Fibroblast of villous mesenchyme (primary cell): ENCODE measurements around the gene AUTS2. TPM values are rescaled to one million over a fixed set of nuclear protein-coding genes. Genes with fewer than 3 reads are reported as not detected.

ENCODE experiments used
- DNase-seq: peaks from one replicate; pipeline ENCODE4 v3.0.0-alpha.2; 2010; ENCODE audit warnings: low read depth
- H3K4me3 ChIP-seq: 2 replicates; pipeline ENCODE4 v1.5.1; 2011; ENCODE audit warnings: low read depth, mild to moderate bottlenecking, low read length
- total RNA-seq: library from RNA; depleted of rRNA; stranded (reverse); fragments of >200 nt; gene quantifications from 2 replicates; pipeline ENCODE4 v1.2.3, GENCODE V29; 2012
- TF ChIP-seq, protein P1 (sequence below): IDR thresholded peaks from 2 replicates; pipeline ENCODE4 v1.5.1; 2012; ENCODE audit warnings: low read depth, mild to moderate bottlenecking, low read length; ENCODE audit not compliant: insufficient read depth

The AUTS2 gene
- total RNA-seq, 1 donor = 3.9 TPM

DNA sequence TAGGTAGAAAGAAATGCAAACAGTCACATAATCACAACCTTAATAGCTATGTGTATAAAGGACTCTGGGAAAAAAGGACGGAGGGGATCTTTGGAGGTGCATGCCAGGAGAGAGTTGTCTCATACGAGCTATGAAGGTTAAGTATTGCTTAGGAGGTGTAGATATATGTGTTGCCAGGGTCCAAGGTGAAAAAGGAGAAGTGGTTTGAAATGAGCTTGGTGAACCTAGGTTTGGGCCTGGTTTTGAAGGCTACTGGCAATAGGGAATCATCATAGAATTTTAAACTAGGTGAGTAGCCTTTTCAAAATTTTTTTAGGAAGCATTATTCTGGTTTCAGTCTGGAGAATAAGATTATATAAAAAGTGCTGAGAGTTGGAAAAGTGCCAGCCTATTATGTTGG lies 336.8 kb downstream of the AUTS2 start:
- no peak overlapping the region for H3K4me3 ChIP-seq
- no peak for DNase-seq
- TF ChIP-seq, protein P1, sequence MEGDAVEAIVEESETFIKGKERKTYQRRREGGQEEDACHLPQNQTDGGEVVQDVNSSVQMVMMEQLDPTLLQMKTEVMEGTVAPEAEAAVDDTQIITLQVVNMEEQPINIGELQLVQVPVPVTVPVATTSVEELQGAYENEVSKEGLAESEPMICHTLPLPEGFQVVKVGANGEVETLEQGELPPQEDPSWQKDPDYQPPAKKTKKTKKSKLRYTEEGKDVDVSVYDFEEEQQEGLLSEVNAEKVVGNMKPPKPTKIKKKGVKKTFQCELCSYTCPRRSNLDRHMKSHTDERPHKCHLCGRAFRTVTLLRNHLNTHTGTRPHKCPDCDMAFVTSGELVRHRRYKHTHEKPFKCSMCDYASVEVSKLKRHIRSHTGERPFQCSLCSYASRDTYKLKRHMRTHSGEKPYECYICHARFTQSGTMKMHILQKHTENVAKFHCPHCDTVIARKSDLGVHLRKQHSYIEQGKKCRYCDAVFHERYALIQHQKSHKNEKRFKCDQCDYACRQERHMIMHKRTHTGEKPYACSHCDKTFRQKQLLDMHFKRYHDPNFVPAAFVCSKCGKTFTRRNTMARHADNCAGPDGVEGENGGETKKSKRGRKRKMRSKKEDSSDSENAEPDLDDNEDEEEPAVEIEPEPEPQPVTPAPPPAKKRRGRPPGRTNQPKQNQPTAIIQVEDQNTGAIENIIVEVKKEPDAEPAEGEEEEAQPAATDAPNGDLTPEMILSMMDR = no peak

DNA sequence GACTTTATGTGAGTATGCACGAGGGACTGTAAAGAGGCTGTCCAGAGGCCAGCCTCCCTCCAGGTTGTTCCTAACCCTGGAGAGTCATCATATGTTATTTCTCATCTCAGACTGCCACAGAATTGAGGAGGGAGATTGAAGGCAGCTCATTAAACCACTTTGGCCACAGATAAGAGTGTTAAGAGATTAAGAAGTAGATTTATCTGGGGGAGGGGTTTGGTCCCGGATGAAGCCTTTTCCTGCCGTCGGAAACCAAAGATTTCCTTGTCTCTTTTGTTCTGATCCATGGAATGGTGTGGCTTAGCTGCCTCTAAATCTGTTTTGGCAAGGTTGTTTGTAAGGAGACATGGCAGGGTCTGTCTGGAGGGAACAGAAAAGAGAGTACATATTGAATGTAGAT lies 338.8 kb downstream of the AUTS2 start:
- H3K4me3 ChIP-seq = no peak overlapping the region
- TF ChIP-seq, protein P1 = no peak
- DNase-seq = no peak

DNA sequence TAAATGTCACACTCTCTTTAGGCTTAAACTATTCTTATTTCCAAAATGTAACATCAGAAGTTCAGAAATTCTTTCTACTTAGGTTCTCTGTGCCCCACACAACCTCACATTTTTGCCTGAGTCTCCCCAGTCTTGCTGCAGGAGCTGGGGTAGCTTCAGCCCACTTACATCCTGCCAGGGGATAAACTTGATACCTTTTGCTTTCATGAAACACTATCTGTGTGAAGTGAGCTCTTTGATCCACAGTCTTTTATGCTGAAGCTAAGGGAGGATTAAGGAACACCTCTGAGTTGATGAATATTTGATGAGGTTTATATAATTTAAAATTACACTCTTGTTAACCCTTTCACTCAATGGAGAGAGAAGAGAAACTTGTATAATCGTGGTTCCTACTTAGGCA lies 341.0 kb downstream of the AUTS2 start:
- DNase-seq = no peak
- TF ChIP-seq, protein P1 = no peak

DNA sequence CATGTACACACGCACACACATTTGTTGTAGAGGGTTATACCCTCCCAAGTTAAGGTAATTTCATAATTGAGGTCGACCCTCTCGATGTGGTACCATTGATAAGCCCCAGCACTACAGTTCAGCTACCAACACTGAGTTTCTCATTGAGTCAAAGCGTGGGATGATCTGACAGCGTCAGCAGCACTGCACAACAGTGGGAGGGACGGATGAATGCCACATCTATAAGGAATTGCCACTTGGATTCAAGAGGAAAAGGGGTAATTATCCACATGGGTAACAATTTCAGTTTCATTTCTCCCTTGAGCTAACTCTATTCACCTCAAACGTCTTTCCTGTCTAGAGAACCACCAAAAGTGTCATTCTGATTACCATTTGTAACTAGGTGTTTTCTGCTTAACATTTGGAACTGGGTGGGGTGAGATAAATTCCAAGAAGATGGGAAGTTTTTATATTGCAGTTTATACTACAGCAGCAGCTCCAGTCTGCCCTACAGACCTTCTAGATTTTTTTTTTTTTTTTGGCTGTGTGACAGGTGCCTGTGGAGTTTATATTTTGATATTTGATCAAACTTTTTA lies 342.9 kb downstream of the AUTS2 start:
- DNase-seq = no peak
- TF ChIP-seq, protein P1 = no peak
- H3K4me3 ChIP-seq = no peak overlapping the region

More for the DNA sequence above, 341.0 kb downstream of the AUTS2 start:
- no peak overlapping the region for H3K4me3 ChIP-seq

DNA sequence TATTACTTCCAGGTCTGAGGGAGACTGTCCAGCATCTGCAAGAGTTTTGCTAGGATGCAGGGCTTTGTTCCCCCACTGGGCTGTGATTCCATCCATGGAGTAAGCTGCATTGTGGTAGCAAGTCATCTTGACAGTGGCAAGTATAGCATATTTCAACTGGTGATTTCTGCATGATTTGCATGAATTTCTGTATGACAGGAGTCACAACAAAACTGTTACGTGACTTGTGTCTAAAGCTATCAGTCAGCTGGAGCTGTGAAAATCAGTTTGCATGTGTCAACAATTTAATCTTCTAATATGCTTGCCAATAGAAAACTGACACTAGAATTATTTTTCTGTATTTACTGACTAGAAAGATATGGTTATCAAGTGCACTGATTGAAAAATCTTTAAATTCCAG lies 344.3 kb downstream of the AUTS2 start:
- TF ChIP-seq, protein P1 = no peak
- no peak overlapping the region for H3K4me3 ChIP-seq
- no peak for DNase-seq

- H3K4me3 ChIP-seq = no peak overlapping the region
- DNase-seq = no peak
- TF ChIP-seq, protein P1 = no peak
These were observed 348.6 kb downstream of the AUTS2 start for GRCh38 chr7:69946901-69947300.

DNA sequence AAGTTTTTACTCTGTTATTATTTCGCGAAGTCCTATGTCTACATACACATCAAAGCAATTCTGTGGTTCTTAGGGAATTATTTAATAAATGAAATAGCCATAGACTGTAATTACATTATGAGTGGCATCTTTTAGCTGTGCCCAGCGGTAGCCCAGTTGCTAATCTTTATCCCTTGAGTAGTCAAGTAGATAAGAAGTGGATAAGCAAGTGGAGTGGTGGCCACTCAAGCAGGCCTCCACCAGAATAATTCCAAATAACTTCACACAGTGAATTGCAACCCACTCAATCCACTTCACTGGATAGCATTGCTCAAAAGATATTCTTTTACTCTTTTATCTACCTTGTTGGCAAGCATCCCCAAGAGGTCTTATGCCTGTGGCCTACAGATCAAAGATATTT lies 349.7 kb downstream of the AUTS2 start:
- TF ChIP-seq, protein P1 = no peak
- no peak overlapping the region for H3K4me3 ChIP-seq
- no peak for DNase-seq
